Epithelial cell of prostate (primary cell): Measurements from ENCODE around the gene RAE1.
A peak's percentile ranks its signal among the peaks of the same experiment; 100 is the strongest.
"Not testable (repeated sequence)": the region's sequence is repeated elsewhere in the genome, so short reads cannot be mapped to it uniquely, and the experiment has no call there.

Experiments
- DNase-seq: peaks from one replicate; pipeline ENCODE4 v3.0.0-alpha.2; 2011; ENCODE audit warnings: low read depth, low spot score
- H3K27ac ChIP-seq: fragments of 450-650 bp; 2 replicates; pipeline ENCODE4 v1.5.1; 2017; ENCODE audit warnings: mild to moderate bottlenecking

Gene RAE1

DNA sequence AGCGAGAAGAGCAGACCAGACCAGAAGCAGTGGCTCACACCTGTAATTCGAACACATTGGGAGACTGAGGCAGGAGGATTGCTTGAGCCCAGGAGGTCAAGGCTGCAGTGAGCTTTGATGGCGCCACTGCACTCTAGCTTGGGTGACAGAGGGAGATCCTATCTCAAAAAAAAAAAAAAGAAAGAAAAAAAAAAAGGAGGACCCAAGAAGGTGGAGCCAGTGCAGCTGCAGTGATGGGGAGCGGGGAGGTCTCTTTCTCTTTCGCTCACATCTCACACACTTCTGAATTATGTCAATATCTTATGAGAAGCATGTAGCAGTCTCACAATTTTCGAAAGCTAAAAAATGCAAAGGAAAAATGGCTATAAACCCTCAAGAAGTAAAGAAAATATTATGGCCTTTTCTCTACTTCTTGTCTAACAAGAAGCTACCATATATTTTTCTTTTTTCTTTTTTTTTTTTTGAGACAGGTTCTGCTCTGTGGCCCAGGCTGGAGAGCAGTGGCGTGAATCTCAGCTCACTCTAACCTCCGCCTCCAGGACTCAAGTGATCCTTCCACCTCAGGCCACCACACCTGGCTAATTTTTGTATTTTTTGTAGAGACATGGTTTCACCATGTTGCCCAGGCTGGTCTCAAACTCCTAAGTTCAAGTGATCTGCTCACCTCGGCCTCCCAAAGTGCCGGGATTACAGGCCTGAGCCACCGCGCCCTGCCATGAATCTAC is 25.3 kb upstream of the RAE1 start:
- no peak overlapping the region for H3K27ac ChIP-seq
- DNase-seq: no peak

- no peak overlapping the region for H3K27ac ChIP-seq
- peak; percentile 91 for DNase-seq
Measured at GRCh38 chr20:57326667-57327455, 24.2 kb upstream of the RAE1 start.

- no peak for DNase-seq
- H3K27ac ChIP-seq: no peak overlapping the region
Measured at GRCh38 chr20:57327820-57328219, 23.2 kb upstream of the RAE1 start.

DNA sequence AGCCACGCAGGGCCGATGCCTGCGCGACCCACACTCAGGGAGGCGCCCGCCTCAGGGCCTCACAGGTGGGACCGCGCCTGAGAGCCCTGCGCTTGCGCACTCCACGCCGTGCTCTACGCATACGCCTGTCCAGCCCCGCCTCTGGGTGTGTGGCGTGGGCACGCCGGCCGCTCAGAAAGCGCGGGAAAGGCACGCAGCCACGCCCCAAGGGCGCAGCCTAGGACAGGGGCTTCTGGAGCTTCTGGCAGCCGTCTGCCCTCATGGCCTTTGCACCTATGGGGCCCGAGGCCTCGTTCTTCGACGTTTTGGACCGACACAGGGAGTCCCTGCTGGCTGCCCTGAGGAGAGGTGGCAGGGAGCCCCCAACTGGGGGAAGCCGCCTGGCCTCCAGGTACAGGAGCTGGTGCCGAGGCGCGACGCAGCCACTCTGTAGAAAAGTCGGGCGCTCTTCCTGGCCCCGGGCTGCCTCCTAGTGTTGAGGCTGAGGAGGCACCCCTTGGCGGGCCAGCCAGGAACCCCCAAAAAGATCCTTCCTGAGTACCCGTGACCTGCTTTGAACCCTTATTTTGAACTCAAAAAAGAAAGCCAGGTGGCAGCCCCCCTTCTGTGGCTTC is 21.3 kb upstream of the RAE1 start, which contains the start of gene SPO11:
TSS of gene SPO11 (plus strand) at position 196 of the 614 bp plus-strand sequence. CDS start at position 261, 65 bp downstream.
- DNase-seq: no peak
- H3K27ac ChIP-seq: no peak within 1 kb of the TSS

- no peak for DNase-seq
Measured at GRCh38 chr20:57330998-57331397, 20.1 kb upstream of the RAE1 start.

GRCh38 chr20:57332105-57333089 is 18.7 kb upstream of the RAE1 start:
- DNase-seq: no peak
- H3K27ac ChIP-seq: no peak overlapping the region

More at GRCh38 chr20:57330998-57331397, 20.1 kb upstream of the RAE1 start:
- no peak overlapping the region for H3K27ac ChIP-seq

DNA sequence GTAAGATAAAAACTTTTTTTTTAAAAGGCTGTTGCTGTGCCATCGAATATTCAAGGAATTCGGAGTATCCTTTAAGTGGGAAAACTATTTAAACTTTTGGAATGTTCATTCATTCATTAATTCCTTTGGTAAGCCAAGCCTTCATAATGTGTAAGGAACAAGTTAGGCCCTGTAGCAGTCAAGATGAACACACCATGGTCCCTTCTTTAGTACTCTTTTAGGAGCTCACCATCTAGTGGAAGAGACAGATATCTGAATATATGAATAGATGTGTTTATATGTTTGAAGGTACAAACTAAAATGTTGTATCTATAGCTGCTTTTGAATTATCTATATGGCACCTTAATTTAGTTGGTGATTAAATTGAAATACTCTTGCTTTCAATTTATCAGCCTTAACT is 15.7 kb upstream of the RAE1 start:
- DNase-seq: no peak
- no peak overlapping the region for H3K27ac ChIP-seq

DNA sequence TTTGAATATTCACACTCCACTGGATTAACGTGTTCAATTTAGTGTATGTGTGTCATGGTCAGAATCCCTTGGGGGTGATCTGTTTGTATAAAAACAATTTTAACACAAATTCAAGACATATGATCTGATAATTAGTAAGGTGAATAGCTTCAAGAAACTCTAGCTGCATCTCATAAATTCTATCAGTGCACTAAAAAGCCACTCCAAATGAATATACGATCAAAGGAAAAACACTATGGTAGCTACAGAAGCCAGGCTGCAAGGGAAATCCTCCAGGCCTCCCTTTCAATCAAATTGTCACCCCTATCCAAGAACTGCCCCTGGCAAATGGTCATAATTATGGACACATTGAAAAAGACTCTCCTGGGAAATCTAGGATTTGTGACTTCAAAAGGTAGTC is 9.4 kb upstream of the RAE1 start:
- H3K27ac ChIP-seq: no peak overlapping the region

GRCh38 chr20:57342829-57343228 is 8.2 kb upstream of the RAE1 start:
- no peak overlapping the region for H3K27ac ChIP-seq
- no peak for DNase-seq

More for the DNA sequence above, 9.4 kb upstream of the RAE1 start:
- DNase-seq: no peak

GRCh38 chr20:57346477-57346876 is 4.6 kb upstream of the RAE1 start:
- no peak overlapping the region for H3K27ac ChIP-seq
- DNase-seq: no peak

DNA sequence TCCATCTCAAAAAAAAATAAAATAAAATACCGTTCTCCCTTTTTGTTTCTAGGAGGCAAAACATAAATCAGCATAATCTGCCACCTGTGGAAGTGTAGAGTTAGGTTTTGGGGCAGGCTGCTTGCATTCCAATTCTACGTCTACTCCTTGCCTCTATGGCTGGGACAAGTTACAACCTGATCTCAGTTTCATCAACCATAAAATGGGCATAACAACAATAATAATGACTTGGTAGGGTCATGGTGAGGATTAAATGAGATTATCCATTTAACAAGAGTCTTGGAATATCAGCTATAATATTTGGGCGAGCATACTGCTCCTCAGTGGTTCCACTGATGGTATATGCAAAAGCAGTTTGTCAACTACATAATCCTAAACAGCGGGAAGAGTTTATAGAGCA is 3.7 kb upstream of the RAE1 start:
- DNase-seq: no peak
- H3K27ac ChIP-seq: no peak overlapping the region

GRCh38 chr20:57348200-57348921 is 2.7 kb upstream of the RAE1 start:
- not testable (repeated sequence) for DNase-seq, H3K27ac ChIP-seq

DNA sequence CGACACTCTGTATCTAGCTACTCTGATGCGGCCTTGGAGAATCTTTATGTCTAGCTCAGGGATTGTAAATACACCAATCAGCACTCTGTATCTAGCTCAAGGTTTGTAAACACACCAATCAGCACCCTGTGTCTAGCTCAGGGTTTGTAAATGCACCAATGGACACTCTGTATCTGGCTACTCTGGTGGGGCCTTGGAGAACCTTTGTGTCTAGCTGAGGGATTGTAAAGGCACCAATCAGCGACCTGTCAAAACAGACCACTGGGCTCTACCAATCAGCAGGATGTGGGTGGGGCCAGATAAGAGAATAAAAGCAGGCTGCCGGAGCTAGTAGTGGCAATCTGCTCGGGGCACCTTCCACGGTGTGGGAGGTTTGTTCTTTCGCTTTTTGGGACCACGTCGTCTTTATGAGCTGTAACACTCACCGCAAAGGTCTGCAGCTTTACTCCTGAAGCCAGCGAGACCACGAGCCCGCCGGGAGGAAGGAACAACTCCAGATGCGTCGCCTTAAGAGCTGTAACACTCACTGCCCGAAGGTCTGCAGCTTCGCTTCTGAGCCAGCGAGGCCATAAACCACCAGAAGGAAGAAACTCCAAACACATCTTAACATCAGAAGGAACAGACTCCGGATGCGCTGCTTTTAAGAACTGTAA is 2.0 kb upstream of the RAE1 start:
- H3K27ac ChIP-seq, DNase-seq: not testable (repeated sequence)

DNA sequence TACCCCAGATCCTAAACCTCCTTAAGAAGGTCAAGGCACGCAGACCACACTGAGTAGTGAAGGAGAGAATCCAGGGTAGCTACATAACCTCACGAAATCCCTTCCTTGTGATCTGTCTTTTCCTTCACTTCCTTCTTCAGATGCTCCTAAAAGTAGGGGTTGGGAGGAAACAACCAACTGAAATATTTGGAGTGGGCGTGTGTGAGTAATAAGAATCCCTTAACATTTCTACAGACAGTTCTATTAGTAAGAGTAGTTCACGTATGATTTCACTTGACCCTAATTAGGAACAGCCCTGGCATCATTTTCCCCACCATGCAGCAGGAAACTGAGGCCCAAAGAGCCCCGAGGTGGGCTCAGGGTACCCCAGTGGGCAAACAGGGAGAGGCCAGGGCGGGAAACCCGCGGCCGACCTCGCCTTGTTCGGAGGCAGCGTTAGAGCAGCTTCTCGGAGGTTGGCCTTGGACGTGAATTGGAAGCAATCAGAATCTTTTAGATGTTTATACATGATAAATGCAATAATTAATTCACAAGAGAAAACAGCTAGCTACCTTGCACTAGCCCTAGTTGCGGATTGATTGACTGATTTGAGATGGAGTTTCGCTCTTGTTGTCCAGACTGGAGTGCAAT is 859 bp upstream of the RAE1 start:
- DNase-seq: no peak
- no peak overlapping the region for H3K27ac ChIP-seq

- H3K27ac ChIP-seq: peak overlapping the region; percentile 66
- not testable (repeated sequence) for DNase-seq
Measured at GRCh38 chr20:57350726-57351041, 371 bp upstream of the RAE1 start.

DNA sequence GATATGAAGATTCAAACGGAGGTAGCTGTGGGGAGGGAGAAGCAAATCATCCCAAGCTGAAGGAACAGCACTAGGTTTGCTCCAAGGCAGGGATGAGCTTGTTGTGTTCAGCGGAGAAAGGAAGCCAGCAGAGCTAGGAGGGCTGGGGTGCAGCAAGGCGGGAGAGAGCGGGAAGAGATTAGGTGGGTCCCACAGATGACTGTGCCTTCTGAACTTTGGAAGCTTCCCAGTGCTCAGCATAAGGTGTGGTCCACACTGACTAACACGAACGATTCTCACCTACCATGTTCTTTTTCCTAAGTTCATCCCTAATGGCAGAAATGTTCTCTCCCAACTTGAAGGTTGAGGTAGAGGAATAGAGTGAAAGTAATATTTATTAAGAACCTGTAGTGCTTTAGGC is 1.2 kb downstream of the RAE1 start:
- no peak overlapping the region for H3K27ac ChIP-seq

DNA sequence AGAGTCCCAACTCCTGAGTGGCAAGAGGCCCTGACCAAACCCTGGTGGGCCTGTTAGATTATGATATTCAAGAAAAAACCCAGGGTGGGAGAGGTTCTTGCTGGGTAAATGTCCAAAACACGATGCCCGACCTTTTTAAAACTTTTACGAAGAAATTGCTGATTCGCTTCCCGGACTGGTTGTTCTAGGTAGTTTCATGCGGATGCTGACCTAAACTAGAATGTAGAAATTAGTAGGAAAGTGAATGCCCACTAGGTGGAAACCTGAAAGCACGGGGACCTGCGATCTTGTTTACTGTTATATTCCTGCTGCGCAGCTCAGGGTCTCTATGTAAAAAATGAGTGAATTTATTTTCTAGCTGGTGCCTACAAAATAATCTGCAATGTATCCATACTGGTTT is 2.3 kb downstream of the RAE1 start:
- H3K27ac ChIP-seq: no peak overlapping the region
- DNase-seq: no peak

More for the DNA sequence above, 1.2 kb downstream of the RAE1 start:
- DNase-seq: no peak

GRCh38 chr20:57361517-57361916 is 10.5 kb downstream of the RAE1 start:
- peak; percentile 37 for DNase-seq
- no peak overlapping the region for H3K27ac ChIP-seq
